NB4 (cell line): ENCODE measurements around the gene TMEM258.

Experiments
- DNase-seq: peaks from one replicate; pipeline ENCODE4 v3.0.0; 2010; ENCODE audit warnings: low read depth
- H3K4me3 ChIP-seq: one replicate; pipeline ENCODE4 v1.5.1; 2011; ENCODE audit warnings: mild to moderate bottlenecking, low read depth, low read length, moderate library complexity
- CTCF ChIP-seq: IDR thresholded peaks from one replicate; pipeline ENCODE4 v1.5.1; 2012; ENCODE audit warnings: low read depth, low read length
- MAX ChIP-seq: IDR thresholded peaks from 2 replicates; pipeline ENCODE4 v1.6.1; 2011; ENCODE audit warnings: low read depth, low read length
- MYC ChIP-seq: IDR thresholded peaks from 2 replicates; pipeline ENCODE4 v1.6.1; 2011; ENCODE audit warnings: low read depth, low read length
- POLR2A ChIP-seq: IDR thresholded peaks from 2 replicates; pipeline ENCODE4 v1.6.1; 2011; ENCODE audit warnings: mild to moderate bottlenecking; ENCODE audit not compliant: insufficient read length; ENCODE audit errors: extremely low read depth

TMEM258 gene

GRCh38 chr11:61833471-61833870, 41.1 kb upstream of the TMEM258 start:
- H3K4me3 ChIP-seq, result peak overlapping the region; percentile 8
- TF ChIP-seq MAX (no peak), POLR2A (no peak), MYC (peak; percentile 24; the same call in 1 of the 2 replicates), CTCF (no peak)
- DNase-seq, result no peak

GRCh38 chr11:61832754-61833153, 40.4 kb upstream of the TMEM258 start:
- peak overlapping the region; percentile 4 for H3K4me3 ChIP-seq
- DNase-seq, result no peak
- TF ChIP-seq POLR2A (no peak), CTCF (no peak), MAX (no peak), MYC (no peak)

- H3K4me3 ChIP-seq, result no peak overlapping the region
- no peak for TF ChIP-seq MYC
- TF ChIP-seq CTCF, result no peak
- TF ChIP-seq POLR2A, result no peak
- no peak for TF ChIP-seq MAX
- DNase-seq, result no peak
Observed at GRCh38 chr11:61832207-61832606, 39.8 kb upstream of the TMEM258 start.

GRCh38 chr11:61830237-61831105, 38.1 kb upstream of the TMEM258 start:
- peak overlapping the region; percentile 74 for H3K4me3 ChIP-seq
- DNase-seq, result no peak

GRCh38 chr11:61829806-61830205, 37.4 kb upstream of the TMEM258 start:
- H3K4me3 ChIP-seq, result peak overlapping the region; percentile 74
- DNase-seq, result no peak
- no peak for TF ChIP-seq CTCF
- no peak for TF ChIP-seq POLR2A
- no peak for TF ChIP-seq MAX
- no peak for TF ChIP-seq MYC

More at GRCh38 chr11:61830237-61831105, 38.1 kb upstream of the TMEM258 start:
- TF ChIP-seq MYC (no peak), MAX (no peak)

- H3K4me3 ChIP-seq, result peak overlapping the region; percentile 74
- peak; percentile 70 for DNase-seq
- TF ChIP-seq POLR2A (peak; percentile 41), MYC (no peak), CTCF (peak; percentile 61)
Observed at GRCh38 chr11:61828629-61829407, 36.4 kb upstream of the TMEM258 start.
